ENCODE data around the gene NF2.

The NF2 gene

DNA sequence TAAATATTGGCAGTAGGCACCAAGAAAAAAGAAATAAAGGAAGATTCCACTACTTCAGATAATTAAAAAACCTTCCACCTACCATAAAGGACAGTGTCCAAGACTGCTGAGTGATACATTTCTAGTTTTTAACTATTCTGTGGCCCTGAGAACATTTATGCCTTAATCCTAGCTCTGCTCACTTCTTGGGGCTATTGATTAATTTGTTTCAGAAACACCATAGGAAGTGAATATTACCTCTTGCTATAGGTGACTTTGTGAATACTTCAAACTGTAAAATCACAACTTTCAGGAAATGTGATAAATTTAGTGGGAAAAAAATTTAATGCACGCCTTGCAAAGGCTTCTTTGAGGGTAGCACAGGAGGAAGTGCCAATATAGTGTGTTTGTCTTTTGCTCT is 35.2 kb downstream of the NF2 start:
- no peak for TF ChIP-seq EZH2phosphoT487 (conservative IDR thresholded peaks at IDR 0.05; ENCODE audit: low read length)
- TF ChIP-seq, protein P1, sequence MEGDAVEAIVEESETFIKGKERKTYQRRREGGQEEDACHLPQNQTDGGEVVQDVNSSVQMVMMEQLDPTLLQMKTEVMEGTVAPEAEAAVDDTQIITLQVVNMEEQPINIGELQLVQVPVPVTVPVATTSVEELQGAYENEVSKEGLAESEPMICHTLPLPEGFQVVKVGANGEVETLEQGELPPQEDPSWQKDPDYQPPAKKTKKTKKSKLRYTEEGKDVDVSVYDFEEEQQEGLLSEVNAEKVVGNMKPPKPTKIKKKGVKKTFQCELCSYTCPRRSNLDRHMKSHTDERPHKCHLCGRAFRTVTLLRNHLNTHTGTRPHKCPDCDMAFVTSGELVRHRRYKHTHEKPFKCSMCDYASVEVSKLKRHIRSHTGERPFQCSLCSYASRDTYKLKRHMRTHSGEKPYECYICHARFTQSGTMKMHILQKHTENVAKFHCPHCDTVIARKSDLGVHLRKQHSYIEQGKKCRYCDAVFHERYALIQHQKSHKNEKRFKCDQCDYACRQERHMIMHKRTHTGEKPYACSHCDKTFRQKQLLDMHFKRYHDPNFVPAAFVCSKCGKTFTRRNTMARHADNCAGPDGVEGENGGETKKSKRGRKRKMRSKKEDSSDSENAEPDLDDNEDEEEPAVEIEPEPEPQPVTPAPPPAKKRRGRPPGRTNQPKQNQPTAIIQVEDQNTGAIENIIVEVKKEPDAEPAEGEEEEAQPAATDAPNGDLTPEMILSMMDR (IDR thresholded peaks at IDR 0.05; ENCODE audit: insufficient read depth, low read length, poor library complexity, severe bottlenecking): no peak
- Histone ChIP-seq H4K20me1 (ENCODE audit: low read depth, low read length) (peaks cover 7% of the 10 kb centered on the region; the same call in 1 of the 2 replicates), H3K27ac (ENCODE audit: low read depth, low read length) (no peak overlapping the region)

DNA sequence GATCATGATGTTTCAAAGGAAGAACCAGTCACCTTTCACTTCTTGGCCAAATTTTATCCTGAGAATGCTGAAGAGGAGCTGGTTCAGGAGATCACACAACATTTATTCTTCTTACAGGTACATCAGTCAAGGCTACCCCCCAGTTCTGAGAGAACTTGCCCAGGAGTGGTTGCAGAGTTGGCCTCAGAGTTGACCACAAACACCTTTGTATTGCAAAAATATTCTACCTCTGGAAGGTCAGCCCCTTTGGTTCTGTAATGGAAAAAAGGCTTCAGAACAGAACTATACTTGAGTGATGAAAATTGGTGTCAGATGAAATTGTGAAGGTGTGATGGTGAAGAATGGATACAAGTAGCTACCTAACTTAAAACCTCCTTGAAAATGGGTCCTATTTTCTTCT is 35.7 kb downstream of the NF2 start:
- Histone ChIP-seq H3K79me2 (ENCODE audit: insufficient read depth, low read length) (peaks cover 22% of the 10 kb centered on the region), H3K27me3 (ENCODE audit: low read length) (no peaks in the 10 kb centered on the region)

More for the DNA sequence above, 35.2 kb downstream of the NF2 start:
- Histone ChIP-seq H3K4me3 (ENCODE audit: insufficient read depth, low read length, poor library complexity, severe bottlenecking) (no peak overlapping the region), H3K9ac (ENCODE audit: low read length) (no peak overlapping the region), H3K9me2 (replicated peaks; ENCODE audit: insufficient read depth, low read length) (no peaks in the 10 kb centered on the region), H3K27me3 (ENCODE audit: low read length) (no peaks in the 10 kb centered on the region), H3F3A (ENCODE audit: insufficient read depth) (0 out of 2 replicates have a peak, but pooled peaks cover 5% of the 10 kb centered on the region), H2AFZ (ENCODE audit: low read depth, low read length, severe bottlenecking) (no peak overlapping the region), H3K9me3 (ENCODE audit: insufficient read depth, low read length) (no peaks in the 10 kb centered on the region), H3K36me3 (ENCODE audit: low read length) (peaks cover 7% of the 10 kb centered on the region; the same call in 1 of the 2 replicates), H3K79me2 (ENCODE audit: insufficient read depth, low read length) (peaks cover 26% of the 10 kb centered on the region), H3K4me2 (ENCODE audit: low read depth, low read length, poor library complexity, severe bottlenecking) (no peak overlapping the region)

DNA sequence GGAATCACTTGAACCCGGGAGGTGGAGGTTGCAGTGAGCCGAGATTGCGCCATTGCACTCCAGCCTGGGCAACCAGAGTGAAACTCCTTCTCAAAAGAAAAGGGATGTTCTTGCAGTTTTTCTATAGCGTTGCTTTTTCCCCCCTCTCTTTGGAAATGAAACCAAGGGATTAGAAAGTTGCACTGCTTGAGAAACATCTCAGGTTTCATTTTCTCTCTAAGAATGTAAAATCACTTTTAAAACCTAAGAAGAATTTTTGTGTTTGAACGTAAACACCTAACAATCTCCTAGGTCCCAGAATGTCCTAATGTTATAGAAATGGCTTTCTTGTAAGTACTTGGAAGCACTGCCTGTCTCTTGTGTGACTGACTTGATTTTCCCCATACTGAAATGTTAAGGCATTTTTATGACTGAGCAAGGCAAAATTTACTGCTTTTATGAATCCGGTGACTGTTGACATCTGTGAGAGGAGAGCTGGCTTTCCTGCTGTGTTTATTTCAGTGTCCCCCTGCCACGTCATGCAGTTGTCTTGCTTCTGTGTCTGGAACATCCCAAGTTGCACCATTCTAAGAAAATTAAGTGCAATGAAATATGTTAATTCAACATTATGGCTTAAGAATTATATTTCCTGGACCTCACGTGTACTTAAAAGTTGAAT is 37.7 kb downstream of the NF2 start:
- Histone ChIP-seq H3K9me3 (ENCODE audit: insufficient read depth, low read length) (no peaks in the 10 kb centered on the region), H3K9me2 (replicated peaks; ENCODE audit: insufficient read depth, low read length) (no peaks in the 10 kb centered on the region), H3K27me3 (ENCODE audit: low read length) (no peaks in the 10 kb centered on the region), H3K27ac (ENCODE audit: low read depth, low read length) (no peak overlapping the region), H3K9ac (ENCODE audit: low read length) (no peak overlapping the region), H3F3A (ENCODE audit: insufficient read depth) (no peaks in the 10 kb centered on the region), H3K36me3 (ENCODE audit: low read length) (peaks cover 7% of the 10 kb centered on the region; the same call in 1 of the 2 replicates), H3K79me2 (ENCODE audit: insufficient read depth, low read length) (peaks cover 5% of the 10 kb centered on the region; the same call in 1 of the 2 replicates), H2AFZ (ENCODE audit: low read depth, low read length, severe bottlenecking) (no peak overlapping the region), H4K20me1 (ENCODE audit: low read depth, low read length) (no peaks in the 10 kb centered on the region), H3K4me2 (ENCODE audit: low read depth, low read length, poor library complexity, severe bottlenecking) (no peak overlapping the region), H3K4me3 (ENCODE audit: insufficient read depth, low read length, poor library complexity, severe bottlenecking) (no peak overlapping the region)
- TF ChIP-seq, protein P1 (IDR thresholded peaks at IDR 0.05; ENCODE audit: insufficient read depth, low read length, poor library complexity, severe bottlenecking): no peak
- TF ChIP-seq EZH2phosphoT487 (conservative IDR thresholded peaks at IDR 0.05; ENCODE audit: low read length): no peak

More for the DNA sequence above, 35.7 kb downstream of the NF2 start:
- Histone ChIP-seq H3F3A (ENCODE audit: insufficient read depth) (0 out of 2 replicates have a peak, but pooled peaks cover 5% of the 10 kb centered on the region), H3K9ac (ENCODE audit: low read length) (no peak overlapping the region), H2AFZ (ENCODE audit: low read depth, low read length, severe bottlenecking) (no peak overlapping the region), H3K4me2 (ENCODE audit: low read depth, low read length, poor library complexity, severe bottlenecking) (no peak overlapping the region), H3K36me3 (ENCODE audit: low read length) (peaks cover 7% of the 10 kb centered on the region; the same call in 1 of the 2 replicates), H3K4me3 (ENCODE audit: insufficient read depth, low read length, poor library complexity, severe bottlenecking) (no peak overlapping the region), H3K9me3 (ENCODE audit: insufficient read depth, low read length) (no peaks in the 10 kb centered on the region), H3K27ac (ENCODE audit: low read depth, low read length) (no peak overlapping the region), H4K20me1 (ENCODE audit: low read depth, low read length) (peaks cover 5% of the 10 kb centered on the region; the same call in 1 of the 2 replicates), H3K9me2 (replicated peaks; ENCODE audit: insufficient read depth, low read length) (no peaks in the 10 kb centered on the region)
- TF ChIP-seq, protein P1 (IDR thresholded peaks at IDR 0.05; ENCODE audit: insufficient read depth, low read length, poor library complexity, severe bottlenecking): no peak
- no peak for TF ChIP-seq EZH2phosphoT487 (conservative IDR thresholded peaks at IDR 0.05; ENCODE audit: low read length)
